ENCODE results near the gene DNAJC18. TPM values are rescaled to one million over a fixed set of nuclear protein-coding genes. Genes with fewer than 3 reads are reported as not detected.

DNAJC18 gene
- total RNA-seq, 2 experiments from 2014 or later = 18.1 to 18.8 TPM

DNA sequence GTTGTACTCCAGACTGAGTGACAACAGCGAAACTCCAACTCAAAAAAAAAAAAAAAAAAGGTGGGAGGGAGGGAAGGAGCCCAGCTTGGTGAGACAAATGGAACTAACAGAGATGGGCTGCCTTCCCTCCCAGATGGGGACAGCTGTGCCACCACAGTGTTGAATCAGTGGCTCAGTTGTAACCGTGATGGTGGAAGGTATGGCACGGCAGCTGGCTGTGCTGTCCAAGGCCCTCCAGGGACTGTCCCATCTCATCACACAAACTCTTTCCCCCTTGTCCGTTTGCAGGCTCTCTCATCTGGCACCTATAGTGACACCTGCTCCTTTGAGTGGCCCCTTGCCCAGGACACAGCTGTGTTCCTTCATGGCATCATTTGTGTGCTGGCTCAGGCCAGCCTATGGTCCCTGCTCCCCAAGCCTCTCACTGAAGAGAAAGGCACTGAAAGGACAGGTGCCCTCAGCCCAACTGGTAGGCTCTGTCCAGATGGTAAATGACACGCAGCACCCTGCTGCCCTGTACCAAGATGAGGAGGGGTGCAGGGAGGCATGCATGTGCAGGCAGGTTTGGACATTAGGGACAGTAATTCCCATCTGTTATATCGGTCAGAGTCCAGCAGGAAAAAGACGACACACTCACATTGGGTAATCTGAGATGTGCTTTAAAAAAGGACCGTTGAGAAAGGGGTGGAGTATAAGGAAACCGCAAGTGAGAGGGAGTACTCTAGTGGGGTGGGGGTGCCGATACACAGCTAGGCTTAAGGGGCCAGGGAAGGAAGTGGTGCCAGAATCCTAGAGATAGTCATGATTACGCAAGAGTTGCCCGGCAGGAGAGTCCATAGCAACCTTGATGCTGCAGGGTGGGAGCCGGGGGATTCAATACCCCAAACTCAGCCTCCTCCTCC is 35.8 kb upstream of the DNAJC18 start:
- peak; percentile 41 for DNase-seq
- Mint-ChIP-seq H3K4me3 (peak overlapping the region; percentile 35), H3K36me3 (ENCODE audit: low read depth) (peaks cover 44% of the 10 kb centered on the region), H3K27me3 (ENCODE audit: low read depth) (no peaks in the 10 kb centered on the region), H3K27ac (peak overlapping the region; percentile 84), H3K4me1 (ENCODE audit: low read depth) (peaks cover 83% of the 10 kb centered on the region), H3K9me3 (no peaks in the 10 kb centered on the region)
- intact Hi-C loops (cut with micrococcal nuclease) = loop anchor here (2.0 to 5.0 kb wide), 2 partner anchors 36 to 37 kb away; partner anchors contain the start of gene DNAJC18
- CTCF ChIA-PET = interaction anchor here (1.2 kb wide), 1 partner anchor 53 kb away, joined by 3 read pairs; no protein-coding TSS in a partner anchor

DNA sequence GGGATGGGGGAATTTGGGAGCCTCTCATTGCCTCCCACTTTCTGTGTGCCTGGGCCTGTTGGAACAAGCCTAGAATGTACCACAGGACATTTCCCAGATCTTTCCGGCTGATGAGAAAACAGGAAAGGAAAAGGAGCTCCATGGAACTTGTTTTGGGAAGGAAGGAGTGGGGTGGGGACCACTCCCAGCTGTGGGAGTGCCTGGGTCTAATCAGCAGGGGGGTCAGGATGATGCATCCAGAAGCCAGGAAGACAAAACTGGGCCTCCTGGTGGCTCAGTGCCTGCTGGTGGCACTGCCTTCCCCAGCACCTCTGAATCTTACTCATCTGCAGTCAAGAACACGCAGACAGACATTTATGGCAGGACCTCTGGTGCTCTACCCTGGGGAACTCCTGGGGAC is 34.2 kb upstream of the DNAJC18 start:
- Mint-ChIP-seq H3K4me1 (ENCODE audit: low read depth) (peaks cover 84% of the 10 kb centered on the region), H3K36me3 (ENCODE audit: low read depth) (peaks cover 34% of the 10 kb centered on the region), H3K27ac (peak overlapping the region; percentile 84), H3K9me3 (no peaks in the 10 kb centered on the region), H3K4me3 (no peak overlapping the region), H3K27me3 (ENCODE audit: low read depth) (no peaks in the 10 kb centered on the region)
- intact Hi-C loops (cut with micrococcal nuclease) = loop anchor here (2.0 to 5.0 kb wide), 3 partner anchors 39 to 59 kb away; no protein-coding TSS in a partner anchor
- DNase-seq = peak; percentile 53
- CTCF ChIA-PET = interaction anchor here (0.6 to 1.4 kb wide), 4 partner anchors 8 to 55 kb away, joined by 3 to 5 read pairs (median 3); no protein-coding TSS in a partner anchor

DNA sequence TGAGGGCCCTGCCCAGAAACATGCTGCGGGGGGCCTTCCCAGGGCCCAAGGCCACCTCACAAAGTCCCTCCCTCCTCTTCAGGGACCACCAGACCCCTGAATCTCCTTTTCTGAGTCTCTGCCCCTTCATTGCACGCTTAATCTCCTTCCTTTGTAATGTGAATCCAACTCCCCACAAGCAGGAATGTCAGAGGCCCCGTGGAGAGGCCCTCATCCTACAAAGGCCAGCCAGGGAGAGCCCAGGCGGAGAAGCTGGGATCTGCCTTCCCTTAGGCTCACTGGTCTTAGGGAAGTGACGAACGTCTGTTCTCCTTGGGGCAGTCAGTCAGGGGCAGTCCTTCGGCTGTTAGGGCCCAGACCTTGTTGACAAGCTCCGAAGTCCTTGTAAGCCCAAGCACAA is 33.8 kb upstream of the DNAJC18 start:
- Mint-ChIP-seq H3K4me3 (no peak overlapping the region), H3K4me1 (ENCODE audit: low read depth) (peaks cover 83% of the 10 kb centered on the region), H3K27ac (peak overlapping the region; percentile 65), H3K36me3 (ENCODE audit: low read depth) (peaks cover 30% of the 10 kb centered on the region), H3K27me3 (ENCODE audit: low read depth) (no peaks in the 10 kb centered on the region), H3K9me3 (no peaks in the 10 kb centered on the region)
- intact Hi-C loops (cut with micrococcal nuclease) = loop anchor here (2.0 to 5.0 kb wide), 3 partner anchors 39 to 58 kb away; no protein-coding TSS in a partner anchor
- DNase-seq = no peak
- CTCF ChIA-PET = interaction anchor here (0.9 to 1.4 kb wide), 3 partner anchors 9 to 55 kb away, joined by 3 to 5 read pairs (median 3); no protein-coding TSS in a partner anchor

DNA sequence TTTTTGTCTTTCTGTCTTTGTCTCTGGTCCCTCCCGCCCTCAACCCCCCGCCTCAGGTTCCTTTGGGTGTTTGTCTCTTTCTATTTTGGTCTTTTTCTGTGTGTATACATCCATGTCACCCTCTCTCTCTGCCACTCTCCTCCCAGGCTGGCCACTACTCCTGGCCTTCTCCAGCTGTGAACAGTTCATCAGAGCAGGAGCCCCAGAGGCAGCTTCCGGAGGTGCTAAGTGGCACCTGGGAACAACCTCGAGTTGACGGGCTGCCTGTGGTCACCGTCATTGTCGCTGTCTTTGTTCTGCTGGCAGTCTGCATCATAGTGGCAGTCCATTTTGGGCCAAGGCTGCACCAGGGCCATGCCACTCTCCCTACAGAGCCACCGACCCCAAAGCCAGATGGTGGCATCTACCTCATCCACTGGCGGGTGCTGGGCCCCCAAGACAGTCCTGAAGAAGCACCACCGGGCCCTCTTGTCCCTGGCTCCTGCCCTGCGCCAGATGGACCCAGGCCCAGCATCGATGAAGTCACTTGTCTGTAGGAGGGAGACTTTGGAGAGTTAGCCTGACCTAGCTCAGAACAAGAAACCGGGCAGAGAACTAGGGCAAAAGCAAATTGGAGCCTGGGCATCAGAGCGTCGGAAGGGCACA is 33.2 kb upstream of the DNAJC18 start:
- Mint-ChIP-seq H3K4me3 (peak overlapping the region; percentile 61), H3K27me3 (ENCODE audit: low read depth) (no peaks in the 10 kb centered on the region), H3K36me3 (ENCODE audit: low read depth) (peaks cover 25% of the 10 kb centered on the region), H3K9me3 (no peaks in the 10 kb centered on the region), H3K4me1 (ENCODE audit: low read depth) (peaks cover 78% of the 10 kb centered on the region), H3K27ac (peak overlapping the region; percentile 65)
- intact Hi-C loops (cut with micrococcal nuclease) = loop anchor here (1.0 to 5.0 kb wide), 5 partner anchors 9 to 58 kb away; no protein-coding TSS in a partner anchor
- DNase-seq = peak; percentile 41
- CTCF ChIA-PET = interaction anchor here (0.9 kb wide), 1 partner anchor 23 kb away, joined by 3 read pairs; no protein-coding TSS in a partner anchor

DNA sequence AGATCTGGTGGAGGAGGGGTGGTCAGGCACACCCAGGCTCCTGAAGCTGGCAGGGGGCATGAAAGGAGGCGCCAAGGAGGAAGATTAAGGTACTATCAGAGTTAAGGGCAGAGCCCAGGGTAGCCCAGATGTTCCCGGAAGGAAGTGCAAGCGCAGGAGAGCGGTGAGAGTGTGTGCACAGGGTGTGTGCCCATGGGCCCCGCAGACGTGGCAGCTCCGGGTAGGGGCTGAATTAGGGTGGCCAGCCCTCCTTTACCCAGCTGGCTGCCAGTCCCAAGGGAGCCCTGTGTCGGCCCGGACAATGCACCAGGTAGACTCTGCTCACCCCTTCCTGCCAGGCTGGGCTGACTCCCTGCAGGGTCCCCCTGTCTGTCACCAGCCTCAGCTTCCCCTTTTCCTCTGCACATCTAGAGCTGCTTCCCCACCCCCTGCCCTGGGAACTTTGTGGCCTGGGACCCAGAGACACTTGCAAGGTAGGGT is 31.5 kb upstream of the DNAJC18 start, which contains the start of gene SMIM33:
TSS of gene SMIM33 (plus strand) at position 184 of the 480 bp plus-strand sequence. CDS start at position 302, 118 bp downstream.
- Mint-ChIP-seq H3K4me1 (ENCODE audit: low read depth) (peaks cover 68% of the 10 kb centered on the region), H3K27me3 (ENCODE audit: low read depth) (no peaks in the 10 kb centered on the region), H3K9me3 (no peaks in the 10 kb centered on the region), H3K27ac (peak within 1 kb of the TSS; percentile 93), H3K4me3 (peak within 1 kb of the TSS; percentile 75), H3K36me3 (ENCODE audit: low read depth) (peaks cover 15% of the 10 kb centered on the region)
- CTCF ChIA-PET = interaction anchor here (0.6 to 1.6 kb wide), 6 partner anchors 10 to 282 kb away, joined by 3 to 4 read pairs (median 3); partner anchors contain the start of genes DNAJC18 and STING1
- peak; percentile 61 for DNase-seq
- intact Hi-C loops (cut with micrococcal nuclease) = loop anchor here (5.0 kb wide), 1 partner anchor 41 kb away; no protein-coding TSS in a partner anchor

DNA sequence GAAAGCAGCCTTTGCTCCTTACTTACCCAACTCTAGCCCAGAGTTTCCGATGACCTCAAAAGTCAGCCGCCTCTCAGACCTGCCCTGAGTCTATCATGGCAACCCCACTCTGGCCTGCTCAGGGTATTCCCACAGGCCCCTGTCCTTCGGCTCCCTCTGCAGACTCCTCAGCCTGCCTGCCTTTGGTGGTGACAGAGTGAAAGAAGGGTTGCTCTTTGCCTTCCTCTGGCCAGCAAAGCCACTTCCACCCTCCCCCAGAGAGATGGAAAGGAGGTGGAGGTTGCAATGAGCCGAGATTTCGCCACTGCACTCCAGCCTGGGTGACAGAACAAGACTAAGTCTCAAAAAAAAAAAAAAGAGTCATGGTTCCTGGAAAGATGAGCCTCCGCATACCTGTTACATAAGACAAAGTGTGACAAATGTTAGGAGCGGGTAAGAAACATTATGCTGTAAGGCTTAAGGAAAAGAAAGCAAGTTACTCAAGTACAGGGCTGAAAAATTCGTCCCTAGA is 29.2 kb upstream of the DNAJC18 start:
- H3K4me3 Mint-ChIP-seq = no peak overlapping the region
- CTCF ChIA-PET = interaction anchor here (1.8 kb wide), 1 partner anchor 46 kb away, joined by 5 read pairs; no protein-coding TSS in a partner anchor
- peaks cover 46% of the 10 kb centered on the region for H3K4me1 Mint-ChIP-seq (ENCODE audit: low read depth)
- intact Hi-C loops (cut with micrococcal nuclease) = loop anchor here (1.0 kb wide), 1 partner anchor 8 kb away; no protein-coding TSS in a partner anchor
- H3K36me3 Mint-ChIP-seq (ENCODE audit: low read depth) = no peaks in the 10 kb centered on the region
- no peak overlapping the region for H3K27ac Mint-ChIP-seq
- H3K9me3 Mint-ChIP-seq = no peaks in the 10 kb centered on the region
- DNase-seq = peak; percentile 46
- no peaks in the 10 kb centered on the region for H3K27me3 Mint-ChIP-seq (ENCODE audit: low read depth)

DNA sequence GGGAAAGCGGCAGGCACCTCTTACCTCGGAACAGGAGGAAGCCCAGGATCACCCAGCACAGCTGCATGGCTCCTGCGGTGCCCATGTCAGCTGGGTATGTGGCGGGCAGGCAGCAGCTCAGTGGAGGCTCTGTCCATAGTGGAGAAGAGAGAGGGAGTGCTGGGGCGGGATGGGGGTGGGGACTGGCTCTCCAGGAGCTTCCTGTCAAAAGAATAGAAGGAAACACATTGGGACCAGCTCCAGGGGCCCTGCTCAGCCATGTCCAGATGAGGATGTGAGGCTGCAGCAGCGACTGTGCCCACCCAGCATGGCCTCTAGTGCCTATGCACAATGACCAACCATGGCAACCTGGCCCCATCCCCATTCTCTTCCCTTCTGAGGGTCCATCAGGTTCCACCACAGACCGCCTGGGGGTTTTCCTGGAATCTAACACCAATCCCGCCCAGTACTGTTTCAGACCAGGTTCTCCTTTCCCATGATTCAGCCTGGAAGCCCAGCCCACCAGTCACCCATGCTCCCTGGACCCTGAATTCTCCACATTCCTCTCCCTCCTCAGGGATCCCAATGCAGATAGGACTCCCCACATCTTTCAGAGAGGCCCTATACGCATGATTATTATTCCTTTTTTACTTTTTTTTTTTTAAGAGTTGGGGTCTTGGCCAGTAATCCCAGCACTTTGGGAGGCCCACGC is 23.4 kb upstream of the DNAJC18 start, which contains the start of gene ECSCR:
TSS of gene ECSCR (minus strand) at position 158 of the 691 bp plus-strand sequence. CDS start at position 85, 73 bp downstream.
- CTCF ChIA-PET = interaction anchor here (0.6 to 0.9 kb wide), 2 partner anchors 33 to 49 kb away, joined by 3 to 5 read pairs; no protein-coding TSS in a partner anchor
- no peaks in the 10 kb centered on the region for H3K9me3 Mint-ChIP-seq
- DNase-seq = no peak
- no peak within 1 kb of the TSS for H3K27ac Mint-ChIP-seq
- H3K36me3 Mint-ChIP-seq (ENCODE audit: low read depth) = no peaks in the 10 kb centered on the region
- no peaks in the 10 kb centered on the region for H3K27me3 Mint-ChIP-seq (ENCODE audit: low read depth)
- intact Hi-C loops (cut with micrococcal nuclease) = no loop called here
- H3K4me3 Mint-ChIP-seq = no peak within 1 kb of the TSS
- H3K4me1 Mint-ChIP-seq (ENCODE audit: low read depth) = peaks cover 34% of the 10 kb centered on the region

DNA sequence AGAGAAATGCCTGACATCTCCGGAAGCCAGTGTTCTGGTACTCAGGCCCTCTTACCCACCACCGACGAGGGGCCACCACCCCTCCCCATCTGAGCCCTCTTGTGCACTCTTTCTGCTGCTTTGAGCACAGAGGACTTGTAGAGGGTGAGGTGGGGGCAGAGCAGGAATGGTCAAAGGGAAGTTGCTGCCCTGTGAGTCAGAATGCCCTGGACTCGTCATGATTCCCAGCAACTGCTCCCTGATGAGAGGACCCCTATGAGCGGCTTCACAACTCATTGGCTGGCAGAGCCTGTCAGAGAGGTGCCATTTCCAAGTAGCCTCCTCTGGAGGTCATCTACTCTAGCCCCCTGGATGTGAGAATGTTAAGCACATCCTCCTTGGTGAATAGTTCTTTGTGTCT is 22.4 kb upstream of the DNAJC18 start:
- no peak overlapping the region for H3K4me3 Mint-ChIP-seq
- H3K27ac Mint-ChIP-seq = no peak overlapping the region
- CTCF ChIA-PET = no interaction called here
- no peaks in the 10 kb centered on the region for H3K27me3 Mint-ChIP-seq (ENCODE audit: low read depth)
- no peaks in the 10 kb centered on the region for H3K36me3 Mint-ChIP-seq (ENCODE audit: low read depth)
- intact Hi-C loops (cut with micrococcal nuclease) = no loop called here
- peaks cover 43% of the 10 kb centered on the region for H3K4me1 Mint-ChIP-seq (ENCODE audit: low read depth)
- DNase-seq = no peak
- H3K9me3 Mint-ChIP-seq = no peaks in the 10 kb centered on the region

DNA sequence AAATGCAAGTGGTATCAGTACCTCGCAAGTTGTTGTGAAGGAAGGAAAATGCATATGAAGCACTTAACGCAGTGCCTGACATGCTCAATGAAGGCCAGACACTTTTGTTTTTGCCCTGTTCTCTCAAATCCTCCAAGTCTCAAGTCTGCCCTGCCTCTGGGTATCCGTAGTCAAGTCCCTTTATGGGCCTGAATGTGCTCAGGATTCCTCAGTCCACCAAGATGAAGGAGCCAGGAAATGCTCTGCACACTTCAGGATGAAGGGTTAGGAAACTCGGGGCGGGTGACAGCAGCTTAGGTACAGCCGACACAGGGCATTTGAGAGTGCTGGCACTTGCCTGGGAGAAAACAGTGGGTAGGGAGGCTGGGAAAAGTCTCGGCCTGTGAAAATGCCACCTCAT is 21.9 kb upstream of the DNAJC18 start:
- Mint-ChIP-seq H3K4me3 (no peak overlapping the region), H3K36me3 (ENCODE audit: low read depth) (no peaks in the 10 kb centered on the region), H3K9me3 (no peaks in the 10 kb centered on the region), H3K27me3 (ENCODE audit: low read depth) (no peaks in the 10 kb centered on the region), H3K4me1 (ENCODE audit: low read depth) (peaks cover 48% of the 10 kb centered on the region), H3K27ac (no peak overlapping the region)
- CTCF ChIA-PET = no interaction called here
- intact Hi-C loops (cut with micrococcal nuclease) = no loop called here
- DNase-seq = no peak

DNA sequence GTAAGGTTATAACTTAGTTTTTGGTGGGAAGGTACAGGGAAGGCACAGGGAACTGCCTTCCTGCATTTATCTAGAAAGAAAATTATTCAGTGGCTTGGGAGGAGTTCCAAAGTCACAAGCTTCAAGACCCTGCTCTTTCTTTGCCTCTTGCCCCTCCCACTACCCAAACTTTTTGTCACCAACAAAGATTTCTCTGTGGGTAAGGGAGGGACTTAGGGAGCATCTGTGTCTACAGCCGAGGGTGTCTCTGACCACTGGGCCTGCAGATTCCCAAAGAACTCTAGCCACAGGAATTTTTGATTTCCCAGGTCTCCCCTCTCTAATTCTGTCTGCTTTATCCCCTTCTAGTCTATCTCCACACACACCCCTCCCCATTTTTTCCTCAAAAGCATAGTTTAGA is 21.1 kb upstream of the DNAJC18 start:
- intact Hi-C loops (cut with micrococcal nuclease) = loop anchor here (1.0 kb wide), 1 partner anchor 8 kb away; no protein-coding TSS in a partner anchor
- no peak for DNase-seq
- peak overlapping the region; percentile 18 for H3K27ac Mint-ChIP-seq
- no peak overlapping the region for H3K4me3 Mint-ChIP-seq
- H3K36me3 Mint-ChIP-seq (ENCODE audit: low read depth) = no peaks in the 10 kb centered on the region
- peaks cover 48% of the 10 kb centered on the region for H3K4me1 Mint-ChIP-seq (ENCODE audit: low read depth)
- H3K9me3 Mint-ChIP-seq = no peaks in the 10 kb centered on the region
- H3K27me3 Mint-ChIP-seq (ENCODE audit: low read depth) = no peaks in the 10 kb centered on the region
- CTCF ChIA-PET = interaction anchor here (0.6 to 1.9 kb wide), 3 partner anchors 21 to 57 kb away, joined by 3 to 8 read pairs (median 3); partner anchors contain the start of genes DNAJC18 and SPATA24

DNA sequence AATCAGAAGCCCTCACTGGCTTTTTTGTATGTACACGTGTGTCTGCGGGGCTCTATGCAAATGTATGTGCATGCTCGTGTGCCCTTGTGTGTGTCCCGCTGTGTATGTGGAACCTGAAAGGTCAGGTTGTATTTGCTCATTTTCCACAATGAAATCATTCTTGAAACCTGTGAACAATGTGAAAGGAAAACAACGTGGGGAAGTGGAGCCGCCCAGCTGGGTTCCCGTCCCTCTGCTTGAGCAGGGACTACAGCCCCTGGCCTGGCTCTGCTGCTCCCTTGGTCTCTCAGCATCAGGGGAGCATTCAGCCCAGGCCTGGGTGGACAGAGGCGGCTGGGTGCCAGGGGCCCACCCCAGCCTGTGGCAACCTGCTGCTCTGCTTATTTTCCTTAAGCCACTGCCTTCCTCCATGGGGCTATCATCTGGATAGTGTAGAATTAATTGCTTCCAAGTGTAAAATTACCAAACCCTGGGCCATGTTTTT is 20.2 kb upstream of the DNAJC18 start:
- no peaks in the 10 kb centered on the region for H3K27me3 Mint-ChIP-seq (ENCODE audit: low read depth)
- no peaks in the 10 kb centered on the region for H3K36me3 Mint-ChIP-seq (ENCODE audit: low read depth)
- H3K4me1 Mint-ChIP-seq (ENCODE audit: low read depth) = peaks cover 51% of the 10 kb centered on the region
- H3K9me3 Mint-ChIP-seq = no peaks in the 10 kb centered on the region
- peak; percentile 71 for DNase-seq
- peak overlapping the region; percentile 94 for H3K27ac Mint-ChIP-seq
- intact Hi-C loops (cut with micrococcal nuclease) = loop anchor here (1.0 to 2.0 kb wide), 6 partner anchors 12 to 55 kb away; partner anchors contain the start of genes SPATA24 and STING1
- peak overlapping the region; percentile 50 for H3K4me3 Mint-ChIP-seq
- CTCF ChIA-PET = interaction anchor here (0.9 to 1.9 kb wide), 6 partner anchors 12 to 56 kb away, joined by 3 to 8 read pairs (median 4); partner anchors contain the start of genes DNAJC18, SPATA24 and STING1

All from activated naive CD4-positive, alpha-beta T cell treated with anti-CD3 and anti-CD28 coated beads for 36 hours (primary cell).